ENCODE data around the gene TMEM263.
A peak's percentile ranks its signal among the peaks of the same experiment; 100 is the strongest.
"Not testable (repeated sequence)": the region's sequence is repeated elsewhere in the genome, so short reads cannot be mapped to it uniquely, and the experiment has no call there.

The TMEM263 gene

GRCh38 chr12:106919910-106920544, 35.7 kb upstream of the TMEM263 start:
- Histone ChIP-seq H3K79me2 (ENCODE audit: low read length) (no peaks in the 10 kb centered on the region), H3K36me3 (replicated peaks; ENCODE audit: low read depth, low read length) (no peaks in the 10 kb centered on the region), H2AFZ (ENCODE audit: low read depth, low read length) (no peak overlapping the region), H4K20me1 (ENCODE audit: insufficient read depth, low read length) (peaks cover 24% of the 10 kb centered on the region), H3K4me1 (ENCODE audit: low read length) (no peaks in the 10 kb centered on the region), H3K27ac (ENCODE audit: low read length) (no peak overlapping the region), H3K4me2 (ENCODE audit: low read length) (no peak overlapping the region), H3K27me3 (ENCODE audit: low read depth, low read length) (peaks cover 73% of the 10 kb centered on the region), H3K9ac (ENCODE audit: low read length) (no peak overlapping the region), H3K4me3 (ENCODE audit: low read length) (no peak overlapping the region), H3K9me3 (ENCODE audit: insufficient read depth, low read length) (no peaks in the 10 kb centered on the region)
- TF ChIP-seq, protein P1, sequence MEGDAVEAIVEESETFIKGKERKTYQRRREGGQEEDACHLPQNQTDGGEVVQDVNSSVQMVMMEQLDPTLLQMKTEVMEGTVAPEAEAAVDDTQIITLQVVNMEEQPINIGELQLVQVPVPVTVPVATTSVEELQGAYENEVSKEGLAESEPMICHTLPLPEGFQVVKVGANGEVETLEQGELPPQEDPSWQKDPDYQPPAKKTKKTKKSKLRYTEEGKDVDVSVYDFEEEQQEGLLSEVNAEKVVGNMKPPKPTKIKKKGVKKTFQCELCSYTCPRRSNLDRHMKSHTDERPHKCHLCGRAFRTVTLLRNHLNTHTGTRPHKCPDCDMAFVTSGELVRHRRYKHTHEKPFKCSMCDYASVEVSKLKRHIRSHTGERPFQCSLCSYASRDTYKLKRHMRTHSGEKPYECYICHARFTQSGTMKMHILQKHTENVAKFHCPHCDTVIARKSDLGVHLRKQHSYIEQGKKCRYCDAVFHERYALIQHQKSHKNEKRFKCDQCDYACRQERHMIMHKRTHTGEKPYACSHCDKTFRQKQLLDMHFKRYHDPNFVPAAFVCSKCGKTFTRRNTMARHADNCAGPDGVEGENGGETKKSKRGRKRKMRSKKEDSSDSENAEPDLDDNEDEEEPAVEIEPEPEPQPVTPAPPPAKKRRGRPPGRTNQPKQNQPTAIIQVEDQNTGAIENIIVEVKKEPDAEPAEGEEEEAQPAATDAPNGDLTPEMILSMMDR (IDR thresholded peaks at IDR 0.05; ENCODE audit: low read depth, low read length), result peak; percentile 82
- TF ChIP-seq EZH2phosphoT487 (IDR thresholded peaks at IDR 0.05; ENCODE audit: low read depth), result no peak

DNA sequence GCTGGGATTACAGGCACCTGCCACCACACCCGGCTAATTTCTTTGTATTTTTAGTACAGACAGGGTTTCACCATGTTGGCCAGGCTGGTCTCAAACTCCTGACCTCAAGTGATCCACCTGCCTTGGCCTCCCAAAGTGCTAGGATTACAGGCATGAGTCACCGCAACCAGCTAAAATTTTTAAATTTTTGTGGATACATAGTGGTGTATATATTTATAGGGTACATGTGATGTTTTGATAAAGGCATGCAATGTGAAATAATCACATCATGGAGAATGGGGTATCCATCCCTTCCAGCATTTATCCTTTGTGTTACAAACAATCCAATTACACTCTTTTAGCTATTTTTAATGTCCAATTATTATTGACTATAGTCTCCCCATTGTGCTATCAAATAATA, 33.7 kb upstream of the TMEM263 start:
- H3K4me2 ChIP-seq (ENCODE audit: low read length); H3K9me3 ChIP-seq (ENCODE audit: insufficient read depth, low read length); H3K36me3 ChIP-seq (replicated peaks; ENCODE audit: low read depth, low read length); H2AFZ ChIP-seq (ENCODE audit: low read depth, low read length); H3K9ac ChIP-seq (ENCODE audit: low read length); H3K4me1 ChIP-seq (ENCODE audit: low read length); H3K79me2 ChIP-seq (ENCODE audit: low read length); H3K4me3 ChIP-seq (ENCODE audit: low read length); H3K27ac ChIP-seq (ENCODE audit: low read length): not testable (repeated sequence)
- H4K20me1 ChIP-seq (ENCODE audit: insufficient read depth, low read length), result peaks cover 12% of the 10 kb centered on the region; the same call in 1 of the 2 replicates
- H3K27me3 ChIP-seq (ENCODE audit: low read depth, low read length), result peaks cover 55% of the 10 kb centered on the region

DNA sequence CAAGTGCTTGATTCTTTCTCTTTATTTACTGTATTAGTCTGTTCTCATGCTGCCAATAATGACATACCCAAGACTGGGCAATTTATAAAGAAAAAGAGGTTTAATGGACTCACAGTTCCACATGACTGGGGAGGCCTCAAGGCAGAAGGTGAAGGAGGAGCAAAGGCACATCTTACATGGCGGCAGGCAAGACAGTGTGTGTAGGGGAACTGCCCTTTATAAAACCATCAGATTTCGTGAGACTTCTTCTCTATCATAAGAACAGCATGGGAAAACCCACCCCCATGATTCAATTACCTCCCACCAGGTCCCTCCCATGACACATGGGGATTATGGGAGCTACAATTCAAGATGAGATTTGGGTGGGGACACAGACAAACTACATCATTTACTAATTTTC, 32.1 kb upstream of the TMEM263 start:
- H3K4me2 ChIP-seq (ENCODE audit: low read length); H3K9ac ChIP-seq (ENCODE audit: low read length): not testable (repeated sequence)

DNA sequence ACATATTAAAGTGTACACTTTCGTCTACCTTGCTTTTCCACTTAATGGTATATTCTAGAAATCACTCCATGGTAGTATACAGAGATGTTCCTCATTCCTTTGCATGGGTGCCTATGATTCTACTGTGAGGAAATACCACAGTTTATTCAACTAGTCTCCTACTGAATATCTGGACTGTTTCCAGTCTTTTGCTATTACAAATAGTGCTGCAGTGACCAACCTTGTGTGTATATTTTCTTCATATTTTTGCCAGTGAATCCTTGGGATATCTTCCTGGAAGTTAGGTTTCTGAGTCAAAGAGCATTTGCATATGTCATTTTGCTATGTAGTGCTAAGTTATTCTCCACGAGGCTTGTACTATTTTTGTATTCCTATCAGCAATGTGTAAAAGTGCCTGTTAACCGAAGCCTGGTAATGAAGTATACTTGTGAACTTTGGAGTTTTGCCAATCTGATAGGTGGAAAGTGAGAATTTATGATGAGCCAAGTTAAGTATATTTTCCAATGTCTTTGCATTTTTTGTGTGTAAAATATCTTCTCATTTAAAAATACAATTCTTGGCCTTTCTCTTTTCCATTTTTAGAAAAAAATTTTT, 31.3 kb upstream of the TMEM263 start:
- no peak overlapping the region for H3K9ac ChIP-seq (ENCODE audit: low read length)
- H3K79me2 ChIP-seq (ENCODE audit: low read length), result no peaks in the 10 kb centered on the region
- H4K20me1 ChIP-seq (ENCODE audit: insufficient read depth, low read length), result no peaks in the 10 kb centered on the region
- H3K27me3 ChIP-seq (ENCODE audit: low read depth, low read length), result peaks cover 57% of the 10 kb centered on the region
- no peak for TF ChIP-seq EZH2phosphoT487 (IDR thresholded peaks at IDR 0.05; ENCODE audit: low read depth)
- TF ChIP-seq, protein P1 (IDR thresholded peaks at IDR 0.05; ENCODE audit: low read depth, low read length), result no peak
- no peak overlapping the region for H3K4me2 ChIP-seq (ENCODE audit: low read length)
- no peak overlapping the region for H2AFZ ChIP-seq (ENCODE audit: low read depth, low read length)
- no peak overlapping the region for H3K4me3 ChIP-seq (ENCODE audit: low read length)
- H3K36me3 ChIP-seq (replicated peaks; ENCODE audit: low read depth, low read length), result no peaks in the 10 kb centered on the region
- no peak overlapping the region for H3K27ac ChIP-seq (ENCODE audit: low read length)
- H3K9me3 ChIP-seq (ENCODE audit: insufficient read depth, low read length), result no peaks in the 10 kb centered on the region
- H3K4me1 ChIP-seq (ENCODE audit: low read length), result no peaks in the 10 kb centered on the region

More for the DNA sequence above, 32.1 kb upstream of the TMEM263 start:
- not testable (repeated sequence) for H2AFZ ChIP-seq (ENCODE audit: low read depth, low read length); H3K36me3 ChIP-seq (replicated peaks; ENCODE audit: low read depth, low read length); H3K79me2 ChIP-seq (ENCODE audit: low read length); H3K4me3 ChIP-seq (ENCODE audit: low read length); H4K20me1 ChIP-seq (ENCODE audit: insufficient read depth, low read length); H3K27ac ChIP-seq (ENCODE audit: low read length); H3K4me1 ChIP-seq (ENCODE audit: low read length); H3K9me3 ChIP-seq (ENCODE audit: insufficient read depth, low read length)
- H3K27me3 ChIP-seq (ENCODE audit: low read depth, low read length), result peaks cover 58% of the 10 kb centered on the region

GRCh38 chr12:106926657-106927056, 29.1 kb upstream of the TMEM263 start:
- peaks cover 55% of the 10 kb centered on the region for H3K27me3 ChIP-seq (ENCODE audit: low read depth, low read length)
- H3K4me1 ChIP-seq (ENCODE audit: low read length), result no peaks in the 10 kb centered on the region
- no peak overlapping the region for H3K9ac ChIP-seq (ENCODE audit: low read length)
- no peaks in the 10 kb centered on the region for H3K9me3 ChIP-seq (ENCODE audit: insufficient read depth, low read length)
- H3K4me3 ChIP-seq (ENCODE audit: low read length), result no peak overlapping the region
- TF ChIP-seq EZH2phosphoT487 (IDR thresholded peaks at IDR 0.05; ENCODE audit: low read depth), result no peak
- TF ChIP-seq, protein P1 (IDR thresholded peaks at IDR 0.05; ENCODE audit: low read depth, low read length), result no peak
- no peaks in the 10 kb centered on the region for H3K36me3 ChIP-seq (replicated peaks; ENCODE audit: low read depth, low read length)
- H2AFZ ChIP-seq (ENCODE audit: low read depth, low read length), result no peak overlapping the region
- H4K20me1 ChIP-seq (ENCODE audit: insufficient read depth, low read length), result no peaks in the 10 kb centered on the region
- no peak overlapping the region for H3K27ac ChIP-seq (ENCODE audit: low read length)
- H3K79me2 ChIP-seq (ENCODE audit: low read length), result no peaks in the 10 kb centered on the region
- H3K4me2 ChIP-seq (ENCODE audit: low read length), result no peak overlapping the region
